Osteocyte (in vitro differentiated cells): ENCODE data around the gene OXCT2. TPM values are rescaled to one million over a fixed set of nuclear protein-coding genes. Genes with fewer than 3 reads are reported as not detected.

Experiments used
- DNase-seq: peaks from one replicate; pipeline ENCODE4 v3.0.0; 2021; ENCODE audit warnings: mixed read lengths; ENCODE audit not compliant: unreplicated experiment; ENCODE audit errors: extremely low spot score
- H3K27ac Mint-ChIP-seq: one replicate; pipeline ENCODE4 v1.8.0; 2021; ENCODE audit warnings: mild to moderate bottlenecking, mixed read lengths; ENCODE audit not compliant: unreplicated experiment
- H3K27me3 Mint-ChIP-seq: one replicate; pipeline ENCODE4 v1.8.0; 2021; ENCODE audit warnings: mixed read lengths; ENCODE audit not compliant: unreplicated experiment
- H3K36me3 Mint-ChIP-seq: one replicate; pipeline ENCODE4 v1.8.0; 2021; ENCODE audit warnings: mixed read lengths; ENCODE audit not compliant: unreplicated experiment
- H3K4me1 Mint-ChIP-seq: one replicate; pipeline ENCODE4 v1.8.0; 2021; ENCODE audit warnings: mixed read lengths; ENCODE audit not compliant: unreplicated experiment
- H3K4me3 Mint-ChIP-seq: one replicate; pipeline ENCODE4 v1.8.0; 2021; ENCODE audit warnings: mild to moderate bottlenecking, moderate library complexity, mixed read lengths; ENCODE audit not compliant: unreplicated experiment
- H3K9me3 Mint-ChIP-seq: one replicate; pipeline ENCODE4 v1.8.0; 2021; ENCODE audit warnings: mixed read lengths; ENCODE audit not compliant: unreplicated experiment
- CTCF ChIP-seq: fragments of 200-600 bp; sonication (generic); IDR thresholded peaks from 2 replicates; pipeline ENCODE4 v1.5.0; 2021; ENCODE audit warnings: antibody characterized with exemption, mild to moderate bottlenecking, moderate library complexity
- total RNA-seq: library from RNA; stranded (reverse); gene quantifications from 2 replicates; pipeline ENCODE4 v1.2.1, GENCODE V29; 2021

The OXCT2 gene
- total RNA-seq, 1 donor from 2014 or later, result not detected

- Mint-ChIP-seq H3K4me1 (no peaks in the 10 kb centered on the region), H3K36me3 (peaks cover 15% of the 10 kb centered on the region), H3K27me3 (no peaks in the 10 kb centered on the region), H3K27ac (no peak overlapping the region), H3K4me3 (no peak overlapping the region), H3K9me3 (no peaks in the 10 kb centered on the region)
- TF ChIP-seq CTCF, result no peak
- DNase-seq, result no peak
These were observed 10.8 kb downstream of the OXCT2 start for GRCh38 chr1:39760074-39761008.

- H3K27ac Mint-ChIP-seq, result no peak overlapping the region
- no peaks in the 10 kb centered on the region for H3K9me3 Mint-ChIP-seq
- H3K27me3 Mint-ChIP-seq, result no peaks in the 10 kb centered on the region
- no peak for DNase-seq
- H3K4me3 Mint-ChIP-seq, result no peak overlapping the region
- no peak for TF ChIP-seq CTCF
- H3K4me1 Mint-ChIP-seq, result no peaks in the 10 kb centered on the region
- H3K36me3 Mint-ChIP-seq, result peaks cover 15% of the 10 kb centered on the region
These were observed 11.8 kb downstream of the OXCT2 start for GRCh38 chr1:39759436-39759726.

GRCh38 chr1:39758556-39759435 is 12.4 kb downstream of the OXCT2 start:
- H3K27ac Mint-ChIP-seq, result no peak overlapping the region
- H3K9me3 Mint-ChIP-seq, result no peaks in the 10 kb centered on the region
- no peaks in the 10 kb centered on the region for H3K4me1 Mint-ChIP-seq
- no peak for TF ChIP-seq CTCF
- H3K4me3 Mint-ChIP-seq, result no peak overlapping the region
- no peak for DNase-seq
- peaks cover 17% of the 10 kb centered on the region for H3K36me3 Mint-ChIP-seq
- H3K27me3 Mint-ChIP-seq, result no peaks in the 10 kb centered on the region

- Mint-ChIP-seq H3K4me3 (no peak overlapping the region), H3K27ac (no peak overlapping the region), H3K36me3 (peaks cover 28% of the 10 kb centered on the region), H3K27me3 (no peaks in the 10 kb centered on the region), H3K4me1 (no peaks in the 10 kb centered on the region), H3K9me3 (no peaks in the 10 kb centered on the region)
- no peak for TF ChIP-seq CTCF
- DNase-seq, result no peak
These were observed 13.6 kb downstream of the OXCT2 start for GRCh38 chr1:39757501-39757900.
